ENCODE measurements around the gene MED13L.

The MED13L gene

DNA sequence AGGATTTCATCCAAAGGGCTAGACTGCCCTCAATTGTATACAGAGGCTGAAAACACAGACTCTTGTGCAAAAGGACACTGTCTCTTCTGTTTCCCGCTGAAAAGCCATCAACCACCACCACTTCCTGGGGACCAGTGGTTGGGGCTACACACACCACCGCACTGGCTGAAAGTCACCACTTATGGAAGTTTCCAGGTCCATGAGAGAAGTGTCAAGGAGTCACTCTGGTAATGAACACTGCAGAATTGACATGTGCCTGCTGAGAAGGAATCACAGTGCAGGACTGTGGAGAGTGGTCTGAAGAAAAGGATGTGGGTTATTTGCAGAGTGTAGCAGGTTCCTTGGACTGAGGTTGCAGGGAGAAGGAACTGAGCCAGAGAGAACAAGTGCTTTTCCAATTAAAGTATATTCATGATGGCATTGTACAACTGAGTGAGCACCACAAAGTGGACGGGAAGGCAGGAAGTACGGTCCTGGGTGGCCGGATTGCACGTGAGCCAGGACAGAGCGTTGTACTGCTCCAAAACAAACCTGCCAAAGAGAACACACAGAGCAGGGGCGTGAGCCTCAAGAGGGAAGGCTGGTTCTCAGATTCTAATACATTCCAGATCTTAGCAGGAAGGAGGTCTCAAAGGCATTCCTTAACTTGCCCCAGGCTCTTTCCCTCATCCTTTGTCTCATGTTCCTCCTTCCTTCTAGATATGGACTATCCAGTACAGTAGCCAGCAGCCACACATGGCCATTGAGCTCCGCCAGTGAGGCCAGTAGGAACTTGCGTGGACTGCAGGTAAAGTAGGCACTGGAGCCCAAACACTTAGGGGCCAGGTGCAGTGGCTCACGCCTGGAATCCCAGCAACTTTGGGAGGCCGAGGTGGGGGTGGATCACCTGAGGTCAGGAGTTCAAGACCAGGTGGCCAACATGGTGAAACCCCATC, 316.4 kb downstream of the MED13L start:
- no peak for DNase-seq

DNA sequence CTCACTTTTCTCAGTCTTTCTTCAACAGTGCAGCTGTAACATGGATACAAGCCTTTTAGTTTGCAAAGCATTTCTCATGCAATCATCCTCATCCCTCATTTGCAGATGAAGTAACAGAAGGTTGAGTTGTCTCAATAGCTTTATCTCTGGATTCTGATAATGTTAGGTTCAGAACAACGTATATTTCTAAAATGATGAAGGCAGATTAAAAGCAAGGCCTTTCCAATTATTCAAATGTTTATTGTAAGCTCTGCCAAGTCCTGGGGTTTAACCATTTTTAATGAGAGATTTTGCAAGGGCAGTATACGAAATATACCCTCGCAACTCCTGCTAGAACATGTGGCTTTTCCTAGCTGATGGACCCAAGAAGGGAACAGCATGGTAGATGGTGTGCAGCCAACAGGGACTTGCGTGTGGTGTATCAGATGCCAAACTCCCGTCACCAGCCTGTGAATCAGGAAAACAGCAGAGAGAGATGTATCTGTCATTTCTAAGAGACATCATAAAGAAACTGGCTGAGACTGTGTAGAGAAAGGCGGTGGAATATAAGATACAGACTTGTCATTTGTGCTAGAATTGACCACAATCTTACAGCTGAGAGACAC, 319.7 kb downstream of the MED13L start:
- DNase-seq, result no peak

DNA sequence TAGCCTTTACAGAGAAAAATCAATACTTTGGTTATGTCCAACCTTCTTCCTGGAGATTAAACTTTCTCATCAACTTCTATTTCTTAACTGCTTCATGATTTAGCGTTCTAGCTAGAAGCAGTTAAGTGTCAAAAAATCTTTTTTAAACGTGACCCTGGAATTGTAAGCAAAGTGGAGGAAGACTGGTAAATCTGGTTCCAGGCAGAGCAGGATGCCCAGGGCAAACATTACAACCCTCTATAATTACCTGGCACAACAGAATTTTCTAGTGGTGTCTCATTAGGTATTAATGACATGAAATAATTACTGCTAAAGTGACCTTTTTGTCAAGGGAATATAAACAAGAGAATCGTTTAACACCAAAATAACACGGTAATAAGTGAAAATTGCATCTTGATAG, 320.8 kb downstream of the MED13L start:
- DNase-seq, result no peak

DNA sequence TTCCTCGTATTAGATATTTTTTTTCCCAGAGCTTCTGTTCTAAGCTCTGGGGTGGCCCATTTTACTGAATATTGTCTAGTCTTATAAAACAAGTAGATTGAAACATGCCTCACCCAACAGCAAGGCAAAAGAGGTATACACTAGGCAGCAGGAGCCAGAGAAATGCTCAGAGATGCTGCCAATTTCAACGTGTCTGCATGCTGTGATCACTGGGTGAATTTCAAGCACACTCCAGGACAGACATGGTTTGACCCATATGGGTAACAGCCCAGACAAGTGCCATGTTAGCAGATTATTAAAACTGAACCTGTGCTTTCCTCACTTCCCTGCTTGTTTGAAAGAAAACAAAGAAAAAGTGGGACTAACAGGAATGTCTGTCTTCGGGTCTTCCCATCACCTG, 321.3 kb downstream of the MED13L start:
- DNase-seq, result no peak

DNA sequence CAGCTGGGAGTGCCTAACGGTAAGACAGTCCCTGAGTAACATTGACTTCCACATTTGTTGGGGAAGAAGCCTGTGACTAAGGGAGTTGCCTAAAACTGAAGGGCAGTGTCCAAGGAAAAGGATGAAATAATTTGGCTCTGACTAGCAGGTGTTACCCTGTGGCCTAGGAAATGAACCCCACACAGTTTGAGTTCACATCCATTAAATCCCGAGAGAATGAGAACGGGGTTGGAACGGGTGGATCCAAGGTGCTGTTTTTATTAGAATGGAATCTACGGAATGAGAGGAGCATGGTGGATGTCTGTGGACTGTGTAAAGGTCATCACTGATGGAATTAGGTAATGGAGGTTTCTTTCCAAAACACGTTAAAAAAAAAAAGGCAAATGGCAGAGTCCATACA, 324.0 kb downstream of the MED13L start:
- DNase-seq, result peak; percentile 24

DNA sequence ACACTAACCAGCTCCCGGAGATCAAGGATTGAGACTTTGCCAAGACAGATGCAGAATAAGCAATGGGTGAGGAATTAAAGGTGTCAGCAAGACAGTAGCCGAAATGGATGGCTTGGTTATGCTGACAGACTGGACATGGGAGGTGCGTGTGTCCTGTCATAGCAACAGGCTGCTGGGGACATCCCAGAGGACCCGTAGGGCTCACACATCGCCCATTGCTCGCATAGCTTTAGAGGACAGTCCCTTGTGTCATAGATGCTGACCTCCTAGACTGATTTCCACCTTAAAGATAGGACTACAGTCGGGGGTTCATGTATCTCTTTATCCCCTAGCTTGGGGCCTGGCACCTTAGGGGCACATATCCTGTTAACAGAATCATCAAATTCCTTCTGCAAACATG, 324.5 kb downstream of the MED13L start:
- no peak for DNase-seq

DNA sequence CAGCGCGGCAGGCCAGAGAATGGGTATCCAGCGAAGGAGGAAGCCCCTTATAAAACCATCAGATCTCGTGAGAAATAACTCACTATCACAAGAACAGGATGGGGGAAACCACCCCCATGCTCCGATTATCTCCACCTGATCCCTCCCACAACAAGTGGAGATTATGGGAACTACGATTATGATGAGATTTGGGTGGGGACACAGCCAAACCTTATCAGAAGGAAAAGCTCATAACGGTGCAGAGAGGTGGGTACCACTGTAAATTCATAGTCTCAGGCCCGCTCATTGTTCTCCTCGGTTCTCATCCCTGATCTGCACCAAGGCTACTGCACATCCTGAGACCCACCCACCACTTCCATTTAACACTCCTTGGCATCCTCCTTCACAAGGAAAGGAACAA, 326.5 kb downstream of the MED13L start:
- no peak for DNase-seq

DNA sequence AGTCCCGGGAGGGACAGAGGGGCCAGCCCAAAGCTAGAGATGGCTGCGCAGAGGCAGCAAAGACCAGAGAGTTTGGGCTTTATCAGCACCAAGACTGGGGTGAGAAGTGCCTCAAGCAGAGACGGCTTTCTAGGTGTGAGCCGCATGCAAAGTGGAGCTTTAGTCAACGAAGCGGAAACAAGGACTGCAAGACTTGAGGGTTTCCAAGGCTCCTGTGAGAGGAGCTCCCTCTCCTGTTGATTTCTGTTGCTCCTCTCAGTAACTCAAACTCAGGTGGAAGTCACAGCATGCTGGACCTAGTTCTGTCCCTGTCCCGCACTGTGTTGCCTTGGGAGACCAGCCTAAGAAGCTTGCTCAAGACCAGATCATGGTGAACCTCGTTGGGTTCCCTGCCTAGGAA, 327.8 kb downstream of the MED13L start:
- no peak for DNase-seq

DNA sequence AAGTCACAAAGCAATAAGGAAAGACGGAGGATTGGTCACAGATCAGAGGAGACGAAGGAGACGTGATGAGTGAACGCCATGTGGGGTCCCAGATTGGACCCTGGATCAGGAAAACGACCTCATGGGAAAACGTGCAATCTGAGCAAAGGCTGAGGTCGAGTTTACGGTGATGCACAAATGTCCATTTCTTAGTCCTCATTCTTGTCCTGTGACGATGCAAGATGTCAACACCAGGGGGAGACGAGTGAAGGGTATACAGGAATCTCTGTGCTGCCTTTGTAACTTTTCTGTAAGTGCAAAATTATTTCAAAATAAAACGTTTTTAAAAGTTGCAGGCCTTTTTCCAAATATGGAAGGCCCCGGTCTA, 329.8 kb downstream of the MED13L start:
- no peak for DNase-seq

DNA sequence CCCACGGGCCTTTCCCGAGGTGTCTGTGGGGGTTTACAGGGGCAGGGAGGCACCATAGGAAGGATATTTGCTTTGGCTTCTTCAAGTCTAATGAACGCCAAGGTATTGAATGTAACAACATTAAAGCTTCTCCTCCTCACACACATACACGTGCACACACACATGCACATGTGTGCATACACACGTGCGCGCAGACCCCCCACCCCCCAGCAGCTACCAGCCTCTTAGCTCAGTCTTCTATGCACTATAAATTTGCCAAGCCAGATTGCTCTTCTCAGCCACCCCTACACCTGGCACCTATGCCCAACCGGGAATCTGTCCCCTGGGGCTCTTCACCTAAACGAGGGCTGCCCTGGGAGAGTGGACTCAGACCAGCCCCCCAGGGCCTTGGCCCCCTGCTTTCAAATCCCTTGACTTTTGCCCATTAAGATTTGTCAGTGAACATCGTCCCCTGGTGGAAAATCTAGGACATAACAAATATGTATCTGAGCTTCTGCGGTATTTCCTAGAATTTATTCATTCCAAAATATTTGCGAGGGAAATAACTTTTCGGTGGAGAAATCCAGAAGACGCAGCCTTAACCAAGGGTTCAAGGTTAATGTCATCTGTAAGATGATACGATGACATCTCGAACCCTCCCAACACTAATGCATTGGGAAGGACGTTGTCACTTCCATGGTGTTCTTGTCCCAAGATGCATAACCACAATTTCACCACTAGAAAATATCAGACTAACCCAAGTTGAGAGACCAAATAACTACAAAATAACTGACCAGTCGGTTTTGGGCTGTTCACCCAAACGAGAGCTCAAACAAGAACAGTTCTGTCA, 330.4 kb downstream of the MED13L start:
- DNase-seq, result no peak

DNA sequence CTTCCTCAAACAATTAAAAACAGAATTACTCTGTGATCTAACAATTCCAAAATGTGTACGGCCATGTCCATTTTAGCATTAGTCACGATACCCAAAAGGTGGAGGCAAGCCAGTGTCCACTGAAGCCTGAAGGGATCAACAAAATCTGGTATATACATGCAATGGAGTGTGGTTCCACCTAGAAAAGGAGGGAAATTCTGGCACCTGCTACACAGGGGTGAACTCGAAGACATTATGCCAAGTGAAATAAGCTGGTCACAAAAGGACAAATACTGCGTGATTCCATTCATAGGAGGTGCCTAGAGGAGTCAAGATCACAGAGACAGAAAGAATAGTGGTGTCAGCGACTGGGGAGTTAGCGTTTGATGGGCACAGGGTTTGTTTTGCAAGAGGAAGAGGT, 331.4 kb downstream of the MED13L start:
- no peak for DNase-seq

DNA sequence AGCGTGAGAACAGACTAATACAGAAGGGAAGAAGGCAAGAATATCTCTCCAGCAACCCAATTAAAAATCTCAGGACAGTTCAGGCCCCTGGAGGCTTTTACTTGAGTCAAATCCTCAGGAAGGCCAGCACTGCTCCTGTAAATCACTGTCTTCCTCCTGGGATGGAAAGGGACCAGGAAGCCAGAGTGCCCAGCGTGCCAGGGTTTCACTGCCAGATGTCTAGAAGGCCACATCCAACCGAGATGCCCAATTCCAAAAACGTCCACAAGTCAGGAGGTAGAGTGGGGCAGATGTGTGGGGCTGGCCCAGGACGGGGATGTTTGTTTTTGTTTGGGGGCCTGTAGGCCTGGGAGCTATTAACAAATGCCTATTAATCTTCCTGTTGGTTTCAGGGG, 332.0 kb downstream of the MED13L start:
- no peak for DNase-seq

DNA sequence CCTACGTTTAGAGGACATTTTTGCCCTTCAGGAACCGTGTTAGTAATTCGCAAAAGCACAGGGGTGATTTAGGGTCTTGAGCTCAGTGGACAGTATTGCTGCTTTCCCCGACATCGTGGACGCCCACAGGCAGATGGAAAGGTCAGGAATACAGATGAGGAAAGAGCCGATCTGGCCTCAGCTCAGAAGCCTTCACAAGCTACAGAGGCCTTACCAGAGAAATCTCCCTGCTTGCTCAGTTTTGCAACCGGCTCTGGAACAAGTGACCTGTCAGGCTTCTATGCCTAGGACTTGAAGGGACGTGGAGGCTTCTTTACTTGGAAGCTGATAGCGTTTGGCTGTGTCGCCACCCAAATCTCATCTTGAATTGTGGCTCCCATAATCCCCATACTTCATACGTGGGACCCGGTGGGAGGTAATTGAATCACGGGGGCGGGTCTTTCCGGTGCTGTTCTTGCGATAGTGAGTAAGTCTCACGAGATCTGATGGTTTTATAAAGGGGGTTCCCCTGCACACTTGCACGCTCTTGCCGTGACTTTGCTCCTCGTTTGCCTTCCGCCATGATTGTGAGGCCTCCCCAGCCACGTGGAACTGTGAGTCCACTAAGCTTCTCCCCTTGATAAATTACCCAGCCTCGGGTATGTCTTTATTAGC, 332.5 kb downstream of the MED13L start:
- no peak for DNase-seq

DNA sequence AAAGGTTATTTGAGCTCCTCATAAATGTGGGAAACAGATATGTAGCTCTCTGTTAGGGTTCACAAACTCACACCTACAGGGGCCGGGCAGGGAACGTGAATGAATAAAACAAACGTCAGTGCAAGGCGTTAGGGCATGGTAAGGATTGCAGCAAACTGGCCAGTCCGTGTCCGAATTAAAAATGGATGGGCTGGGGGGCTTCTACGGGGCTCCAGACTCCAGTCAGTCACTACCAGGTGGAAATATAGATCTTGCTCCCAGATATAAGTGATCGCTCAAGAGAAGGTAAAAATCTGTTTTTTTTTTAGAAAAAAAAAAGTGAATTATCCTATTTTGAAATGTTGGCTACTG, 333.1 kb downstream of the MED13L start:
- DNase-seq, result no peak

DNA sequence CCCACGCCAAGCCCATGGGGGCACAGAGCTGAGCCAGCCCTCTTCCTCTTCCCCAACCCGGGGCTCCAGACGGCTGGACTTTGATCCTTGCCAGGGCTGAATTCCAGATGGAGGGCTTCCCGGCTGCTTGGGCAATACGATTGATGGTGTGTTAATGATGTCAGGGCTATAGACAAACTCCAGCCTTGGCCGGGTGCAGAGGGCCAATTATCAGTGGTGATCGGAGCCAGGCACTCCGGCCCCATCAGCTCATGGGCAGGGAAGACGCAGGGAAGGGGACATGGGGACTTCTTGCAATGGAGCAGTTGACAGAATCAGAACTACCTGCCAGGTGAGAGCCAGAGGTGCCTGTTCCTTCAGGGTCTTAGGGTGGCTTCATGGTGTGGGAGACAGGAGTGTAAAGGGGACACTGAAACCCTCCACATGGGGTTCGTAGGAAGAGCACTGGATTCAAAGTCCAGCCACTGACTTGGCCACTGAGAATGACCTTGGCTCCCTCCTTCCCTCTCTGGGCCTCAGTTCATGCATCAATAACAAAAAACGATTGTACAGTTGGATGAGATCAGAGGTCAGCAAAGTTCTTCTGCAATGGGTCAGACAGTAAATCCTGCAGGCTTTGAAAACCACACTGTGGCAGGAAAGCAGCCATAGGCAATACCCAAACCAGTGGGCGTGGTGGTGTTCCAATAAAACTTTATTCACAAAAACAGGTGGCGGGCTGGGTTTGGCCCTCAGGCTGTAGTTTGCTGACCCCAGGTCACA, 333.7 kb downstream of the MED13L start:
- DNase-seq, result no peak

DNA sequence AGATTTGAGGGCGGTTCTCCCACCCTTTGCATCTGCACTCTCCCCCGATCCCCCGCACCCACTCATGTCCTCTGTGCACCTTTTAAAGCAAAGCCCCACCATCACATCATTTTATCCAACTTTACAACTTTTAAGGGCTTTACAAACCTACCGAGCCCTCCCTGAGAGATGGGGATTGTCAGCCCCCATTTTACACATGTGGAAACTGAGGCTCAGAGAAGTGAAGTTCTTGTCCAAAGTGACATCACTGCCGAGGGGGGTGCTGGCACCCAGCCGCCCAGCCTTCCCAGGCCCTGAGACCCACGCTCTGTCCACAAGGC, 334.2 kb downstream of the MED13L start:
- DNase-seq, result no peak

DNA sequence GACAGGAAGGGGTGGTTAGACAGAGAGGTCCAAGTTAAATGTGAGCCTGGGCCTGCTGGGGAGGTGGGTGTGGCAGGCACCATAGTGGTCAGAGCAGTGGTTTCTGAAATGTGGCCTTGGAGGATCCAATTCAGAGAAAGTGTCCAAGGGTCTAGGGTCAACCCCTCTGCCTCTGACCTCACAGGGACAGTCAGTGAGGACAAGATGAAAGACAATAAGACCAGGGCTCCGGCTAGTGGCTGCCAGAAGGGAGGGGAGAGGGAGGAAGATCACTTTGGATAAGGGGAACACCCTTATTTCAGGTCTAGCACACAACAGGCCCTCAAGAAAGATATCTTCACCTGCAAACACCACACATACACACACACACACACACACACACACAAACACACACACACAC, 335.1 kb downstream of the MED13L start:
- no peak for DNase-seq

DNA sequence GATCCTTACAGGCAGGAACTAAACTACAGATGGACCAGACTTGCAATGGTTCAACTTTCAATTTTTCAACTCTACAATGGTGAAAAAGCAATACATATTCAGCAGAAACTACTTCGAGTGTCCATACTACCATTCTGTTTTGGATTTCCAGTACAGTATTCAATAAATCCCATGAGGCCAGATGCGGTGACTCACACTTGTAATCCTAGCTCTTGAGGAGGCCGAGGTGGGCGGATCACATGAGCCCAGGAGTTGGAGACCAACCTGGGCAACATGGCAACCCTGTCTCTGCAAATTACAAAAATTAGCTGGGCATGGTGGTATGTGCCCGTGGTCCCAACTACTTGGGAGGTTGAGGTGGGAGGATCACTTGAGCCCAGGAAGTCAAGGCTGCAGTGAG, 336.1 kb downstream of the MED13L start:
- DNase-seq, result no peak

DNA sequence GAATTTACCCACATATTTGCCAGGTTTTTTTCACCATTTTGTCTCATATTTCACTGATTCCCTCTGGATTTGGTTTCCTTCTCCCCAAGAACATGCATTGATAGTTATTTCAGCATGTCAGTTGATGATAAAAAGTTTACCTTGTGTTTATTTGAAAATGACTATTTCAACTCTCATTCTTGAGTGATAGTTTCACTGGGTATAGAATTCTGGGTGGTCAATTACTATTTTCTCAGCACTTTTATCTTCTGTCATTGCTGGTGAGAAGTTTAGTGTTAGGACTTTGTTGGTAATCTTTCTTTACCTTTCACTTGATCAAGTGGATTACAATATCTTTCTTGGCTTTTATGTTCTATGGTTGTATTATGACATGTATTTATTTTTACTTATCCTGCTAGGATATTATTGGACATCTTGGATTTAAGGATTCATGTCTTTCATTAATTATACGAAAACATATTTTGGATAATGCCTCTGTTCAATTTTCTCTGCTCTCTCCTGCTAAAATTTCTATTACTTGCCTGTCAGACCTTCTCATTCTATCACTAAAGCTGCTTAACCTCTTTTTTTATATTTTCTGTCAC, 338.6 kb downstream of the MED13L start:
- no peak for DNase-seq

DNA sequence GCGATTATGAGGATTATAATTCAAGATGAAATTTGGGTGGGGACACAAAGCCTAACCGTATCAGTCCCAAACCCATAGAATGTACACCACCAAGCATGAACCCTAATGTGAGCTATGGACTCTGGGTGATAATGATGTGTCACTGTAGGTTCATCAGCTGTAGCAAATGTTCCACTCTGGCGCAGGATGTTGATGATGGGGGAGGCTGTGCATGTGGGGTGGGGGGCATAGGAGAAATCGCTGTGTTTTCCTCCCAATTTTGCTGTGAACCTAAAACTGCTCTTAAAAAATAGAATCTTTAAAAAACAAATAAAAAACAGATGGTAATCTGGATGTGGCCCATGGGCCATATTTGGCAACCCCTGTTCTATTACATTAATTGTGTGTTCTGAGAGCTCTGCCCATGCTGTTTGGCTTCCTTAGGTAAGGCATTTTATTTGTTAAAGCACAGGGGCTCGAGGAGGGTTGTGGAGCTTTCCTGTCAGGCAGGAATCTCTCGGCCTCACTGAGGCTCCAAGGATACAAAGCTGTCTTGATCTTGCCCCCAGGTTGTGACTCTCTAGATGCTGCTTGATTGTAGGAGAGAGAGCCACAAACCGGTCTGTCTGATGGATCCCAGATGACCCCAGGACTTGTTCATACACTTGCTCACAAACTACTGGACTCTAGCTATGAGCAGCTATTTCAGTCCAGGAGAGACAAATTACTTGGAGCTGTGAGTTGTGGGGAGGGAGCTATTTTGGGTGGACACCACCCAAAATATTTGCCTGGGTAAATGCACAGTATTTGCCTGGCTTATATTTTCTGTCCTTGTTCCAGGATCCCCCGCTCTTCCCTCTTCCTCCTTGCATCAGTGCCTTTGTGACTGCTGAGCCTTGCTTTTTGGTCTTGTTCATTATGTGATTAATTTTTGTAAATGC, 340.2 kb downstream of the MED13L start:
- DNase-seq, result no peak

DNA sequence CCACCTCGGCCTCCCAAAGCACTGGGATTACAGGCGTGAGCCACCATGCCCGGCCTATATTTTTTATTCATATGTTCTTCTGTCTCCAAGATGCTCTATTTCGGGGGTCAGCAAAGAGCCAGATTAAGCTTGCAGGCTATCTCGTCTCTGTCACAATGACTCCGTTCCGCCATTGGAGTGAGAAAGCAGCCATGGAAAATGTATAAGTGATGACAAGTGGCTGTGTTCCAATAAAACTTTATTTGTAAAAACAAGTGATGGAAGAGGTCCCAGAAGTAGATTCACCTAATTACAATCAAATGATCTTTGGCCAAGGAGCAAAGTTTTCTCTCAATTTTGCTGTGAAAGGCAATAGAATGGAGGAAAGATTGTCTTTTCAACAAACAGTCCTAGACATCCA, 342.6 kb downstream of the MED13L start:
- no peak for DNase-seq
